SHP77 (cell line): ENCODE data around the gene E2F7.

Source experiments
- DNase-seq, 2 experiments: peaks; one replicate each; lab custom pipeline; 2025; lab: John Stamatoyannopoulos, UW

E2F7 gene

DNA sequence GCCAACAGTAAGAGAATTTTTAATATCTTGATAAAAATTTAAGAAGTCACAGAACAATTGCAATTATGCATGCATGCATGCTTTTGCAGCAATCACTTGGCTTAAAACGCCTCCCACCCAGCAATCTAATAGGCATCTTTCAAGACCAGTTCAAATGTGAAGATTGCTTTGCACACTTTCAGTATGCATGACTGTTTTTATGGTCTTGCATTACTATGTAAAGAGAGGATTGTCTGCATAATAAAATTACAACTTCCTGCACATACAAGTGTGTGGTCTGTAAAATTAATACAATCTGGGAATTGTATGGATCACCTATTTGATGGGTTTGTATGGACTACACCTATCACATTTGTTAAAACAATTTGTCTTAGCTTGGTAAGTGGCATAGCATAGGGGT, 48.8 kb downstream of the E2F7 start:
- DNase-seq: no peak

DNA sequence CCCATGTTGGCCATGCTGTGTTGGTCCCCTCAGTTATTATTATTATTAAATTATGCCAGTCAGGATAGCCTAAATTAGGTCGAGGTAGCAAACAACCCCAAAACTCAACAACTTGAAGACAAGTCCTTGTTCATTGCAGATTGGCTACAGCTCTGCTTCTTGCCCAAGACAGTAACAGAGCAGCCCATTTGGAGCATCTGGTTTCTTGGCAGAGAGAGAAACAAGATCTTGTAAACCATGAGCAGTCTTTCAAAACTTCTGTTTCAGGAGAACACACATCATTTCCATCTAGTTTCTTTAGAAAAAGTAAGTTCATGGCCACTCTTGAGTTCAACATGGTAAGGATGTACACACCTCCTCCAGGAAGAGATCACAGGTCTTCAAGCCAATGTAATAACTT, 52.3 kb downstream of the E2F7 start:
- no peak for DNase-seq

DNA sequence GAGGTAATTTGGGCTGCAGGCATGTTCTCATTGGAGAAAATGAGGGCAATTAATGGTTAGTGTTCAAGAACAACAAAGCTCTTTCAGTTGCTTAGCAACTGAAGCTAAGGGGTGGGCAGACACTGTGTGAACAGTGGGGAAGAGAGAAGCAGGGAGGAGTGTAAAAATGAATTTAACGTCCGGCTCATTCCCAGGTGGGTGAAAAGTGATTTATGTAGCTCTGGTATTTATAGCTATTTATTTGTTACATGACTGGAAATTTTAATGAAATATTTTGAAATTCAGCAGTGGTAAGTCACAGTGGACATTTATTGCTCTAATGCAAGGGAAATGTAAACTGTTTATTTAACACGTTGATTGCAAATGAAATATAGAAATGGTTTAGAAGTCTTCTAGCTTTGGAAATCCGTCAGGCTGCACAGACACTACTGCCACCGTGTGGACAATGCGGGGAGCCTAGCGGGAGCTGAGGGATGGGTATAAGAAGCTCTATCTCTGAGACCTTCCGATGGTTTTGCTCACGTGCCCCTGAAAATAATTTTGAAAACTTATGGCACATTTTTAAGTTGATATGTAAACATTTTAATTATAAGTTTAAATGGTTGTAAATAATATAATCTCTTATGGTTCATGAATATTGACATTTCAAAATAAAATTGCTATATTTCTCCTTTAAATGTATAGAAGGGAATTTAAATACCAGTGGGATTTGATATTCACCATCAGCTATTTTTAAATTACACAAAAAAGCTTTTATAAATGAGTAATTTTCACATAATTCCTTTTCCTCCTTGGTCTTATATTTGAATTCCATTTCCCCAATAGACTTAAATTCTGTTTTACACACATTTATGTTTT, 54.4 kb downstream of the E2F7 start:
- peak; percentile 35 to 60 for DNase-seq

DNA sequence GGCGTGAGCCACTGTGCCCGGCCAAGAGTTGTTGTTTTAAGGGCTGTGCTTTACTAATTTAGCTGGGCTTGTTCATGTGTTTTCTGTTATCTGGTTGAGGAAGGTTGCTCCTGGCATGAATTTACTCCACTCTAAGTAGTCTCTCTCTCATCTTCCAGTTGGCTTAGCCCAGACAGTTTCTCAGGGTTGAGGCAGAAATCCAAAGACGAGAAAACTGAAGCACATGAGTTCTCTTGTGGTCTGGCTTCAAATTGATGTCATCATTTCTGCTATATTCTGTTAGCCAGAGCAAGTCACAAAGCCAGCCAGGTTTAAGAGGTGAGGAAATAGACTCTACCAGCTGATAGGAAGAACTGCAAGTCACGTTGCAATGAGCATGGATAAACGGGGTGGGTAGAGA, 57.9 kb downstream of the E2F7 start:
- DNase-seq: no peak

DNA sequence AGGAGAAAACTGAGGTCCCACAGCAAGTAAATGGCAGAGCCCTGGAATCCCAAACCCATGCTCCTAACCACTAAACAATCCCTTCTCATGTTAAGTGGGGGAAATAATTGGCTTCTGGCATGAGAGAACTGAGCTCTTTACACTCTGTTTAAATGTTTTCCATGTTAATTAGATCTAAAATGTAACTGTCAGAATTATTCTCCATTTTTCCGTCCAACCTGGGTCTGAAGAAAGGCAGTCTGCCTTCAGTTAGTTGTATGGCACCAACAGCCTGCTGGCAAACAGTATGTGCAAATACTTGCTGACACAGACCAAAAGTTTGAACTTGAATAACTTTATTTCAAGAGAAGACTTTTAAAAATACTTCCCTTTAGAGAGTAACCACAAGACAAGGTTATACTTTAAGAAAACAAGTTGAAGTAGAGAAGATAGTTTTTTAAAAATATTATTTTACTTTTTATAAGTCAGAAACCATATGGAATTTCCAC, 59.7 kb downstream of the E2F7 start:
- no peak for DNase-seq

DNA sequence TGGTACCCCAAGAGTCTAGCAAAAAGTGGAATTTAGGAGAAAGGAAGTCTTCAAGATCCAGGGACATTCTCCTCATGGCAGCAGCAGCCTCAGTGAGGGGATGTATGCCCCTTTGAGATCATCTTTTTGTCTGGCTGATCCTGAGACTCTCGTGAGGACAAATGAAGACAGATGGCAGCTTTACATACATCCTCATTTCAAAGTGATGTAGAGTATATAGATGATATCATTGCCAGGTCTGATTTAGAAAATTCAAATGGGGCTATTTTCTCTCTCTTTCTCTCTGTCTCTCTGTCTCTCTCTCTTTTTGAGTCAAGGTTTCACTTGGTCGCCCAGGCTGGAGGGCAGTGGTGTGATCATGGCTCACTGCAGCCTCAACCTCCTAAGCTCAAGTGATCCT, 61.5 kb downstream of the E2F7 start:
- no peak for DNase-seq

DNA sequence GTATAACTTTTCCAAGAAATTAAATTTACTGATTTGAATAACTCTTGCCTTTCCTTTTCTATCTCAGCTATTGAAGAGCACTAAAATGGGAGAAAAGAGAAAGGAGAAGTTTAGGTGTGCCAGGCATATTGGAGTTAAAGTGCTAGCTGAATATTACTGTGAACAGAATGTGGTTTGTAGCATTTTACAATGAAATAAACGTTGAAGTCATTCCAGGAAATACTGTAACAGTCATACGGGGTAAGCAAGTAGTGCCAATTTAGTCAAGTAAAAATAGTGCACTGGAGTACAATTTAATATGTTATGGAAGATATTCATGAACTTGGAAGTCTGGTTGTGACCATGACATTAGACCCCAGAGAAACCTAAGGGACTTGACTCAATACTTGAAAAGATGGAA, 62.1 kb downstream of the E2F7 start:
- DNase-seq: no peak

DNA sequence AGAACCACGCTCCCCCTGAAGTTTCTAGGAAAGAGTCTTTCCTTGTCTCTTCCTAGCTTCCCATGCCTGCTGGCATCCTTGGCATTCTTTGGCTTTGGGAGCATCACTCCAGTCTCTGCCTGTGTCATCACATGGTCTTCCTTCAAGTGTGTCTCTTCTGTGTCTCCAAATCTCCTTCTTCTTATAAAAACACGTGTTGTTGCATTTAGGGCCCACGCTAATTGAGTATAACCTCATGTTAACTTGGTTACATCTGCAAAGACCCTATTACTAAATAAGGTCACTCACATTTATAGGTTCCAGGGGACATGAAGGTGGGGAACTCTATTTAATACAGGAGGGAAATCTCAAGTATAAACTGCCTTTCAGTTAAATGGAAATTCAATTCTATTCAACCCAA, 63.0 kb downstream of the E2F7 start:
- no peak for DNase-seq

DNA sequence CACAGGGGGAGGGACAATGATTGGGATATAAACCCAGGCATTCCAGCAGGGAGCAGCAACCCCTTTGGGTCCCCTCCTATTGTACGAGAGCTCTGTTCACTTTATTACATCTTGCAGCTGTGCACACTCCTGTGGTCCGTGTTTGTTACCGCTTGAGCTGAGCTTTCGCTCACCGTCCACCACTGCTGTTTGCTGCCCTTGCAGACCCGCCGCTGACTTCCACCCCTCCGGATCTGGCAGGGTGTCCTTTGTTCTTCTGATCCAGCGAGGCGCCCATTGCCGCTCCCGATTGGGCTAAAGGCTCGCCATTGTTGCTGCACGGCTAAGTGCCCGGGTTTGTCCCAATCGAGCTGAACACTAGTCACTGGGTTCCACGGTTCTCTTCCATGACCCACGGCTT, 64.1 kb downstream of the E2F7 start:
- peak; percentile 0 to 8 for DNase-seq

DNA sequence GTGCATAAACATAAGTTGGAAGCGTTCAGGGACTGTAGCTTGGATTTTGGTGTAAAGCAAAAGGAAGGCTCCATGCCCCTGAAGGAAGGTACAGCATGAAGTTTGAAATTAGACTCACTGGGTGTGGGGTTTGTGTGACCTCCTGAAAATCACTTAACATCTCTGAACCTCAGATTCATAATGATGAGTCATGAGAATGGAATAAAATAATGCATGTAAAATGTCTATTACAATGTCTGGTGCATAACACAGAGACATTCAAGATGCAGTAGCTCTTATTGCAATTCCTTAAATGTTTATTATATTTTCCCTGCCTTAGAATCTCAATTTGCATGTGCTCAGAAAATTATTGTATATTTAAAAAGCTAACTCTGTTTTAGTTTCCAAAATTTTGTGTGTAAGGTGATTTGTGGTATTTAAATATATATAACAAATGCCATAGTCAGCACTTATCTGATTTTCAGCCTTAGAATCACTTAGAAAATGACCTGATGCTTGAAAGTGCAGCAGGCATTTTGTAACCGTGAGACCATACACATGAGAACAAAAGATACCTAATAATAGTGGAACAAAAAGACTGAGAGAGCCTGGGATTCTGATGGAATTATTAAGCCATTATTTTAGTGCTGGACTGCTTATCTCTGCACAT, 66.3 kb downstream of the E2F7 start:
- no peak for DNase-seq

DNA sequence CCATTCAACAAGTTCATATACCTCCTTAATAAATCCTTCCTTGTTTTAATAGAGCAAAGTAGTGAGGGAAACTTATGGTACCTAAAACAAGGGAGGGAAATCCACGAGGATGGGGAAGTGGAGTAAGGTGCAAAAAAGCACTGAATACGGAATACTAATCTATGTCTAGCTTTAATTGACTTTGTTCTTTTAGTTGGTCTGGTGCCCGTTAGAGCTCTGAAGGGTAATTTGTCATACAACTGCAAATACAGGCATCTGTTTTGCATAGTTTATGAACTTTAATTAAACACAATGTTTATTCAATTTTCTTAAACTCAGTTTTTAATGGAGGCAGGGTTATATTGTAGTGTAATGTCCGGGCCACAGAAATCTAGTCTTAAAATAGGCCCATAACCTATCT, 67.0 kb downstream of the E2F7 start:
- no peak for DNase-seq

DNA sequence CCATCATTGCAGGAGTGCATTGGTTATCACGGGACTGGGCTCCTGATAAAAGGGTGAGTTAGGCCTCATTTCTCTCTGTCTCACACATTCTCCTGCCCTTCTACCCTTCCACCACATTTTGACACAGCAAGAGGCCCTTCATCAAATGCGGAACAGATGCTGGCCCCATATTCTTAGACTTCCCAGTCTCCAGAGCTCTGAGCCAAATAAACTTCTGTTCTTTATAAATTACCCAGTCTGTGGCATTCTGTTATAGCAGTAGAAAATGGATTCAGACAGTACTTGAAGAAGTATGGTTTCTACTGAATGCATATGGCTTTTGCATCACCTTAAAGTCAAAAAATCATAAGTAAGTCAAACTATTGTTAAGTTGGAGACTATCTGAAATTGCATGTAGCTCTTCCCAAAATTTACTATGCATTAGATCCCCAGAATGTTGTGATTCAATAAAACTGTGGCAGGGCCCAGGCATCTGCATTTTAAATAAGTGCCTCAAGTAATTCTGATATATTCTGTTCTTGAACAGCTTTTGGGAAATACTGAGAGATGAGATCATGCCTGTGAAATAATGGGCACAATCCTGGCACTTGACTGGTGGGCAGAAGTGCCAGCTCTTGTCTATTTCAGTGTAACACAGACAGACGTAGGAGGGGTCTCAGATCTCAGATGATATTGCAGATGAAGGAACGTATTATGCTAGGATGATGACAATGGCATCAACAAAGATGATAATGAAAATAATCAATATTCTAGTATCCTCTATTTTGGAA, 68.2 kb downstream of the E2F7 start:
- DNase-seq: no peak

DNA sequence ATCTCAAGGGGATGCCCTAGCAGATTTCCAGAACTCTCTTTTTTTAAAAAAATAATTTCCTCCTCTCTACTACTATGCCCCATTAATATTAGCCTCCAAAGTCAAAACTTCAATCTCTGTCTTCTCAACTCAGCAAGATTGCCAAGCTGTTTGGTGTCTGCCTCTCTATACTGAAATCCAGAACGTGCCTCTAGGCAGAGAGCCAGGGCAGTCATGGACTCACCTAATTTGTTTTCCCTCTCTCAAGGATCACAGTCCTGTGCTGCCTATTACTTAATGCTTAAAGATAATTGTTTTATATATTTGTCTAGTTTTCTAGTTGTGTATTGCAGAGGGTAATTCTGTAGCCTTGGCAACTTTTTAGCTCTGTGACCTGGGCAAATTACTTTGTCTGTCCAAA, 74.7 kb downstream of the E2F7 start:
- DNase-seq: no peak

DNA sequence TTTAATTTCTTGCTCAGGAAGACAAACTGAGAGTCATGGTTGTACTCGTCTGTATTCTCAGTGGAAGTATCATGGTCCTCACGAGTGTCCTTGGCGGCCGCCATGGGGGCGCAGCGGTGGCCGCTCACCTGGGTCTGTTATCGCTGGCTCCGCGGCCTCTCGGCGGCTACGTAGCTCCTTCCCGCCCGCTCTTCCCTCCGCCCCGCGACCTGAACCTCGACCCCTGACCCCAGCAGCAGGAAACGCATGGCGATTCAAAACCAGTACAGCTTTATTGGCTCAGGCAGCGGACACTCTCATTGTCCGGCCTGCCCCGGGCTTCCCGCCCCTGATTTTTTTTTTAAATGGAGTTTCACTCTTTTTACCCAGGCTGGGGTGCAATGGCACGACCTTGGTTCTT, 80.8 kb downstream of the E2F7 start:
- no peak for DNase-seq

DNA sequence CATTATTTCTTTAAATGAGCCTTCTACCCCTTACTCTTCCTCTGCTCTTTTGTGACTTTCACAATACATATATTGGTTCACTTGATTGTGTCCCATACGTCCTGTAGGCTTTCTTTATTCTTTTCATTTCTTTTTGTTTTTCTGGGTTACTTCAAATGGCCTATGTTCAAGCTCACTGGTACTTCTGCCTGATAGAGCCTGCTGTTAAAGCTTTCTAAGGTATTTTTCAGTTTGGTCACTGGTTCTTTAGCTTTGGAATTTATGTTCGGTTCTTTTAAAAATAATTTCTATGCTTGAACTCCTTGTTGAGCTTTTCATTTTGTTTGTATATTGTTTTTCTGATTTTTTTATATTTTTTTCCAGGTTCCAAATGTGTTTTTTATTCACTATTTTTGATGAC, 81.9 kb downstream of the E2F7 start:
- no peak for DNase-seq

DNA sequence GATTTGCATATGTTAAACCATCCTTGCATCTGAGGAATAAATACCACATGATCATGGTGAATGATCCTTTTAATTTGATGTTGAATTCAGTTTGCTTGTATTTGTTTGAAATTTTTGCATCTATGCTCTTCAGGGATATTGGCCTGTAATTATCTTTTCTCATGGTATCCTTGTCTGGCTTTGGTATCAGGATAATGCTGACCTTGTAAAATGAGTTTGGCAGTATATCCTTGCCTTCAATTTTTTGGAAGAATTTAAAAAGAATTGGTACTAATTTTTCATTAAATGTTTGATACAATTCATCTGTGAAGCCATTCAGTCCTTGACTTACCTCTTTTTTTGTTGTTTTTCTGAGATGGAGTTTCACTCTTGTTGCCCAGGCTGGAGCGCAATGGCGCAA, 85.2 kb downstream of the E2F7 start:
- no peak for DNase-seq

DNA sequence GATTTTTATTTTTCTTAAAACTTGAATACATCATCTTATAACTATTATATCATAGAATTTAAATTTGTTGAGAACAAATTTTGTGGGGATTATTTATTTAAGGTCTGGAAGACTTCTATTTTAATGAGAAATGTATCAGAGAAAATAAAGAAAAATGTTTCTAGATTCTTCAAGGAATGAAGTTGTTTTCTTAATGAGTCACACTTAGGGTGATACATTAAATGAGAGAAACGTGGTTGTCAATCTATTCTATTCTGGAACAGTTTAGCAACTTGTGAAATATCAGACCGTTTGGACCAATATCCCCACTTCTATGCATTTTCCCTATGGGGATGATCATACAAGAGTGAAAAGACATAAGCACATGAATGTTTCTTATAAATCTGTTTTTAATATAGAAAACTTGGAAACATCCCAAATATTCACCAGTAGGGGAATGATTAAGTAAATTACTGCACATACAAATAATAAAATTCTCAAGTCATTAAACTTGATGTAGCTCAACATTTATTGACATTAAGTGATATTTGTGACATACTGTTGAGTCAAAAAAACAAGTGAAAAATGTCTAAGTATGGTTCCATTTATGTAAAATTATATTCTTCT, 88.5 kb downstream of the E2F7 start:
- no peak for DNase-seq
